Fibroblast of the aortic adventitia (primary cell): ENCODE measurements around the gene POLA2. TPM values are rescaled to one million over a fixed set of nuclear protein-coding genes. Genes with fewer than 3 reads are reported as not detected.

Experiments used
- DNase-seq: peaks from one replicate; pipeline ENCODE4 v3.0.0-alpha.2; 2010; ENCODE audit warnings: low read depth
- H3K4me3 ChIP-seq: 2 replicates; pipeline ENCODE4 v1.5.1; 2011; ENCODE audit warnings: low read depth, mild to moderate bottlenecking, control low read depth, low read length, moderate library complexity
- CTCF ChIP-seq: IDR thresholded peaks from 2 replicates; pipeline ENCODE4 v1.5.1; 2011; ENCODE audit warnings: mild to moderate bottlenecking, low read length, control low read depth, inconsistent platforms; ENCODE audit not compliant: insufficient read depth
- total RNA-seq: library from RNA; depleted of rRNA; stranded (reverse); fragments of >200 nt; gene quantifications from 2 replicates; pipeline ENCODE4 v1.2.3, GENCODE V29; 2012; ENCODE audit warnings: low replicate concordance

Gene POLA2
- total RNA-seq, result 8.7 and 32.4 TPM in 2 replicates

DNA sequence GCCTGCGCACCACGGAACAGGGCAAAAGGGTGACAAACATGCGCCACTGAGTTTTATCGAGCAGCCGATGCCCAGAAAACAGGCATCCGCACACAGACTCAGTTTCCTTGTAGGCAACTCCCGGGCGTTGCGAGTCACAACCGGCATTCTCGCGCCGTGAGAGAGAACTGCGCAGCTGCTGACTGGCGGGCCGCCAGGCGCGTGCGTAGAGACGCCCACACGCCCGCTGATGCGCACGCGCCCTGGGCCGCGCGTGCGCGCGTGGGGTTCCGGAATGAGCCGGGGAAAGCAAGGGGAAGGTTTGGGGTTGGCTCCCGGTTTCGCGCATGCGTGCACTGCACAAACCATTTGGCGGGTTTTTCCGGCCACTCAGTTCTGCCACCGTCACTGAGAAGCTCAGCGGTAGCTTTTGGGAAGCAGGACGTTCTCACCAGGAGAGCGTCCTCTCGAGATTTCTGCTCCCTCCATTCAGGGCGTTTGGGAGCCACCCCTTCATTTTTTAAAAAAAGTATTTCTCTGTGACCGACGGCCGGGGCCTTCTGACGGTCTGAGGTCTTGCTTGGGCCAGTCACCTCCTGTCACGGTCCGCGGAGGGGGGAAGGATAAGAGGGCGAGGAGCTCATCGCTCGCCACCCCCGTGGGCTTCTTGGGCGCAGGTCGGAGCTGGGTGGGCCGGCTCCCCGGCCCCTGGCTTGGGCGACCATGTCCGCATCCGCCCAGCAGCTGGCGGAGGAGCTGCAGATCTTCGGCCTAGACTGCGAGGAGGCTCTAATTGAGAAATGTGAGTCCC, at the start of gene POLA2:
Gene POLA2, plus strand, starts transcription at position 372 of the 790 bp plus-strand sequence. Its CDS starts 331 bp downstream, at position 703.
- DNase-seq, result peak; percentile 94
- peak within 1 kb of the TSS; percentile 82 for H3K4me3 ChIP-seq
- no peak for TF ChIP-seq CTCF

GRCh38 chr11:65212226-65212801, 49.4 kb upstream of the POLA2 start:
- DNase-seq, result no peak
- H3K4me3 ChIP-seq, result no peak overlapping the region
- TF ChIP-seq CTCF, result no peak

DNA sequence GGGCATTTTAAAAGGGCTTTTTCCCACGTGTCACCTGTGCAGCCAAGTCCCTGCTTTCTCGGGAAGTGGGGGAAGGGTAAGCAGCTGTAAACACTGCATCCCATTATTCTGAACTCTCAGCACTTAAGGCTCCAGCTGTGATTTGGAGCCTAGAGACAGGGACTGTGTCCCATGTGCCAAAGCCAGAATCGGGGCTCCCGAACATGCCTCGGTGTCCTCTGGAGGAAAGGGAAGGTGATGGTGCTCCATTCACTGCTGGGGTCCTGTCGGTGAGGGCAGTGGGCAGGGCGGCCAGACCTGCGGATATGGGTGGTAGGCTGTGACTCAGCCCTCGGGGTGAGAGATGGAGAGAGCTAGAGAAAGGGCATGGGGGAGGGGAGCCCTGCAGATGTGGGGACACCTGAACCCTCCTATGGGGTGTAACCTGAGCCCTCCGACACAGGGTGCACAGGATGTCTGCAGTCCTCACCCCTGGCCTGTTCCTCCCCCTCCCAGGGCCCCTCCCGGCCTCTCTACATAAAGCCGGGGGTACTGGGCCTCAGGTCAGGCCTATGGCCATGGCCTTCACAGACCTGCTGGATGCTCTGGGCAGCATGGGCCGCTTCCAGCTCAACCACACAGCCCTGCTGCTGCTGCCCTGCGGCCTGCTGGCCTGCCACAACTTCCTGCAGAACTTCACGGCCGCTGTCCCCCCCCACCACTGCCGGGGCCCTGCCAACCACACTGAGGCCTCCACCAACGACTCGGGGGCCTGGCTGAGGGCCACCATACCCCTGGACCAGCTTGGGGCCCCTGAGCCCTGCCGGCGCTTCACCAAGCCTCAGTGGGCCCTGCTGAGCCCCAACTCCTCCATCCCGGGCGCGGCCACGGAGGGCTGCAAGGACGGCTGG, 48.2 kb upstream of the POLA2 start:
- H3K4me3 ChIP-seq, result no peak overlapping the region
- TF ChIP-seq CTCF, result no peak
- DNase-seq, result no peak

GRCh38 chr11:65214212-65214845, 47.4 kb upstream of the POLA2 start:
- no peak for TF ChIP-seq CTCF
- no peak for DNase-seq
- no peak overlapping the region for H3K4me3 ChIP-seq

GRCh38 chr11:65215441-65216076, 46.2 kb upstream of the POLA2 start:
- DNase-seq, result no peak
- no peak for TF ChIP-seq CTCF
- no peak overlapping the region for H3K4me3 ChIP-seq

- H3K4me3 ChIP-seq, result no peak overlapping the region
- DNase-seq, result no peak
- TF ChIP-seq CTCF, result no peak
These were observed 44.9 kb upstream of the POLA2 start for GRCh38 chr11:65216830-65217229.
